HEK293 (cell line): Measurements from ENCODE around the gene SELENOP.

Source experiments
- CTCF ChIA-PET: fragments of 350-600 bp; formaldehyde crosslinking; extraction: SDS; loops from one replicate; lab custom pipeline; 2021; ENCODE audit warnings: antibody characterized with exemption; lab: Yijun Ruan, JAX
- POLR2A ChIA-PET: fragments of 300-600 bp; formaldehyde crosslinking; extraction: SDS; loops from one replicate; lab custom pipeline; 2020; ENCODE audit warnings: antibody characterized with exemption, inconsistent platforms; lab: Yijun Ruan, JAX
- H3K27ac ChIP-seq: fragments of 200-500 bp; sonication (Bioruptor generic); 2 replicates; pipeline ENCODE4 v1.5.1; 2014; ENCODE audit warnings: low read depth, low read length, control low read depth, inconsistent platforms; ENCODE audit errors: extremely low read depth
- H3K36me3 ChIP-seq, 2 experiments: fragments of 200-500 bp in 1 of 2; sonication (Bioruptor generic) in 1 of 2; 1 replicate in 1 of 2; 2 replicates in 1 of 2; pipeline ENCODE4 v1.5.1; 2014 to 2017; ENCODE audit warnings: inconsistent platforms in 2 of 2, low read length in 2 of 2; ENCODE audit not compliant: control insufficient read depth in 2 of 2, insufficient read depth in 1 of 2
- H3K4me1 ChIP-seq: fragments of 200-500 bp; sonication (Bioruptor generic); 2 replicates; pipeline ENCODE4 v1.5.1; 2014; ENCODE audit warnings: mild to moderate bottlenecking, low read length, inconsistent platforms; ENCODE audit not compliant: control insufficient read depth, insufficient read depth
- H3K4me3 ChIP-seq: 2 replicates; pipeline ENCODE4 v1.5.1; 2011; ENCODE audit warnings: low read depth, mild to moderate bottlenecking, control low read depth, low read length, moderate library complexity
- H3K9me3 ChIP-seq: fragments of 200-500 bp; sonication (Bioruptor generic); 2 replicates; pipeline ENCODE4 v1.5.1; 2014; ENCODE audit warnings: low read depth, low read length, inconsistent platforms; ENCODE audit not compliant: control insufficient read depth, insufficient read depth
- FEZF1 ChIP-seq: fragments of 450-650 bp; formaldehyde crosslinking; IDR thresholded peaks from 2 replicates; pipeline ENCODE4 v1.5.1; 2016; ENCODE audit warnings: missing biosample characterization, missing genetic modification characterization
- GLI4 ChIP-seq: fragments of 450-650 bp; formaldehyde crosslinking; IDR thresholded peaks from 2 replicates; pipeline ENCODE4 v1.5.1; 2016; ENCODE audit warnings: missing biosample characterization, missing genetic modification characterization
- HIC1 ChIP-seq: fragments of 450-650 bp; formaldehyde crosslinking; IDR thresholded peaks from 2 replicates; pipeline ENCODE4 v1.5.1; 2016; ENCODE audit warnings: missing biosample characterization, missing genetic modification characterization
- MEIS1 ChIP-seq: sonication (generic); formaldehyde crosslinking; IDR thresholded peaks from 2 replicates; pipeline ENCODE4 v1.8.1; 2022; ENCODE audit warnings: missing genetic modification reagents, mild to moderate bottlenecking, borderline replicate concordance
- OSR2 ChIP-seq: fragments of 450-650 bp; formaldehyde crosslinking; IDR thresholded peaks from 2 replicates; pipeline ENCODE4 v1.5.1; 2016; ENCODE audit warnings: missing biosample characterization, missing genetic modification characterization
- PRDM1 ChIP-seq: fragments of 450-650 bp; formaldehyde crosslinking; IDR thresholded peaks from 2 replicates; pipeline ENCODE4; 2016; ENCODE audit warnings: missing biosample characterization, missing genetic modification characterization
- REPIN1 ChIP-seq: fragments of 450-650 bp; formaldehyde crosslinking; IDR thresholded peaks from 2 replicates; pipeline ENCODE4 v1.5.1; 2017; ENCODE audit warnings: missing biosample characterization, missing genetic modification characterization, low read depth
- SALL2 ChIP-seq: fragments of 450-650 bp; formaldehyde crosslinking; IDR thresholded peaks from 2 replicates; pipeline ENCODE4 v1.5.0; 2017; ENCODE audit warnings: missing biosample characterization, mild to moderate bottlenecking, missing genetic modification characterization, borderline replicate concordance
- TCF7L2 ChIP-seq: IDR thresholded peaks from 2 replicates; pipeline ENCODE4 v1.6.1; 2011; ENCODE audit warnings: low read depth, mild to moderate bottlenecking, inconsistent platforms, low read length, moderate library complexity, borderline replicate concordance
- ZBTB10 ChIP-seq: fragments of 450-650 bp; formaldehyde crosslinking; IDR thresholded peaks from 2 replicates; pipeline ENCODE4 v1.5.1; 2016; ENCODE audit warnings: missing biosample characterization, missing genetic modification characterization
- ZNF157 ChIP-seq: fragments of 450-650 bp; formaldehyde crosslinking; IDR thresholded peaks from 2 replicates; pipeline ENCODE4 v1.5.1; 2016; ENCODE audit warnings: missing biosample characterization, missing genetic modification characterization
- ZNF169 ChIP-seq: fragments of 450-650 bp; formaldehyde crosslinking; IDR thresholded peaks from 2 replicates; pipeline ENCODE4 v1.5.1; 2016; ENCODE audit warnings: missing biosample characterization, missing genetic modification characterization
- ZNF174 ChIP-seq: fragments of 450-650 bp; formaldehyde crosslinking; IDR thresholded peaks from 2 replicates; pipeline ENCODE4 v1.5.0; 2017; ENCODE audit warnings: missing biosample characterization, mild to moderate bottlenecking, missing genetic modification characterization
- ZNF366 ChIP-seq: fragments of 450-650 bp; formaldehyde crosslinking; conservative IDR thresholded peaks from 2 replicates; pipeline ENCODE4 v1.5.1; 2016; ENCODE audit warnings: missing biosample characterization, missing genetic modification characterization
- ZNF426 ChIP-seq: fragments of 450-650 bp; formaldehyde crosslinking; IDR thresholded peaks from 2 replicates; pipeline ENCODE4 v1.5.1; 2017; ENCODE audit warnings: missing biosample characterization, missing genetic modification characterization, mild to moderate bottlenecking, inconsistent platforms, moderate library complexity
- ZNF449 ChIP-seq: fragments of 450-650 bp; formaldehyde crosslinking; IDR thresholded peaks from 2 replicates; pipeline ENCODE4 v1.5.1; 2017; ENCODE audit warnings: missing biosample characterization, mild to moderate bottlenecking, missing genetic modification characterization, moderate library complexity
- ZNF513 ChIP-seq: fragments of 450-650 bp; IDR thresholded peaks from 2 replicates; pipeline ENCODE4 v1.5.1; 2018; ENCODE audit warnings: missing biosample characterization, missing genetic modification characterization
- ZNF514 ChIP-seq: fragments of 450-650 bp; formaldehyde crosslinking; IDR thresholded peaks from 2 replicates; pipeline ENCODE4 v1.5.1; 2016; ENCODE audit warnings: missing biosample characterization, missing genetic modification characterization
- ZNF610 ChIP-seq: fragments of 450-650 bp; formaldehyde crosslinking; IDR thresholded peaks from 2 replicates; pipeline ENCODE4 v1.5.1; 2016; ENCODE audit warnings: missing biosample characterization, missing genetic modification characterization, borderline replicate concordance
- ZNF664 ChIP-seq: fragments of 450-650 bp; formaldehyde crosslinking; IDR thresholded peaks from 2 replicates; pipeline ENCODE4 v1.5.1; 2016; ENCODE audit warnings: missing biosample characterization, missing genetic modification characterization
- ZNF701 ChIP-seq: fragments of 450-650 bp; formaldehyde crosslinking; IDR thresholded peaks from 2 replicates; pipeline ENCODE4 v1.5.1; 2016; ENCODE audit warnings: missing biosample characterization, missing genetic modification characterization
- ZSCAN18 ChIP-seq: fragments of 450-650 bp; formaldehyde crosslinking; IDR thresholded peaks from 2 replicates; pipeline ENCODE4 v1.5.1; 2016; ENCODE audit warnings: missing biosample characterization, missing genetic modification characterization
- ZSCAN4 ChIP-seq: fragments of 450-650 bp; formaldehyde crosslinking; IDR thresholded peaks from 2 replicates; pipeline ENCODE4 v1.5.1; 2017; ENCODE audit warnings: missing biosample characterization, missing genetic modification characterization

Gene SELENOP

GRCh38 chr5:42753099-42753498 lies 58.6 kb downstream of the SELENOP start:
- no peaks in the 10 kb centered on the region for H3K9me3 ChIP-seq
- POLR2A ChIA-PET: no interaction called here
- no peak overlapping the region for H3K27ac ChIP-seq
- no peak overlapping the region for H3K4me3 ChIP-seq
- CTCF ChIA-PET: interaction anchor here (1.1 to 2.8 kb wide), 3 partner anchors 8 to 748 kb away, joined by 5 to 18 read pairs (median 6); no protein-coding TSS in a partner anchor
- TF ChIP-seq TCF7L2 (peak; percentile 72; the same call in 1 of the 2 replicates), ZNF449 (no peak), FEZF1 (tag by site-specific recombination) (peak; percentile 39; the same call in 1 of the 2 replicates), ZSCAN18 (tag by site-specific recombination) (no peak), ZNF157 (no peak), ZBTB10 (tag by site-specific recombination) (no peak)
- no peaks in the 10 kb centered on the region for H3K36me3 ChIP-seq
- peaks cover 7% of the 10 kb centered on the region; the same call in 1 of the 2 replicates for H3K4me1 ChIP-seq

GRCh38 chr5:42751044-42751443 lies 60.6 kb downstream of the SELENOP start:
- POLR2A ChIA-PET: no interaction called here

GRCh38 chr5:42750507-42750906 lies 61.2 kb downstream of the SELENOP start:
- Histone ChIP-seq H3K27ac (no peak overlapping the region), H3K4me1 (peaks cover 7% of the 10 kb centered on the region; the same call in 1 of the 2 replicates), H3K4me3 (no peak overlapping the region), H3K36me3 (no peaks in the 10 kb centered on the region), H3K9me3 (no peaks in the 10 kb centered on the region)
- POLR2A ChIA-PET: no interaction called here
- CTCF ChIA-PET: interaction anchor here (1.3 kb wide), 1 partner anchor 11 kb away, joined by 4 read pairs; no protein-coding TSS in a partner anchor
- TF ChIP-seq ZNF426 (tag by site-specific recombination): no peak
- no peak for TF ChIP-seq MEIS1 (CRISPR knock-in tag)
- no peak for TF ChIP-seq ZNF174 (tag by site-specific recombination)
- TF ChIP-seq HIC1 (tag by site-specific recombination): no peak
- peak; percentile 95 for TF ChIP-seq ZNF610
- no peak for TF ChIP-seq ZNF664 (tag by site-specific recombination)
- TF ChIP-seq ZSCAN4 (tag by site-specific recombination): no peak

More at GRCh38 chr5:42751044-42751443, 60.6 kb downstream of the SELENOP start:
- CTCF ChIA-PET: interaction anchor here (0.9 to 1.3 kb wide), 3 partner anchors 10 to 138 kb away, joined by 3 to 7 read pairs (median 4); no protein-coding TSS in a partner anchor
- H3K9me3 ChIP-seq: no peaks in the 10 kb centered on the region
- no peaks in the 10 kb centered on the region for H3K36me3 ChIP-seq
- TF ChIP-seq ZNF701 (tag by site-specific recombination) (no peak), REPIN1 (no peak), ZNF513 (tag by site-specific recombination) (no peak), GLI4 (tag by site-specific recombination) (no peak), ZNF514 (no peak), SALL2 (tag by site-specific recombination) (no peak), ZNF366 (tag by site-specific recombination) (no peak), OSR2 (tag by site-specific recombination) (no peak), PRDM1 (tag by site-specific recombination) (no peak), ZNF169 (tag by site-specific recombination) (no peak)
- peaks cover 7% of the 10 kb centered on the region; the same call in 1 of the 2 replicates for H3K4me1 ChIP-seq
- H3K4me3 ChIP-seq: no peak overlapping the region
- no peak overlapping the region for H3K27ac ChIP-seq
